ENCODE data around the gene NRXN3. TPM values are rescaled to one million over a fixed set of nuclear protein-coding genes. Genes with fewer than 3 reads are reported as not detected.

NRXN3 gene
- total and polyA plus RNA-seq, 4 donors = 0.07 to 1.2 (median 0.23) TPM

DNA sequence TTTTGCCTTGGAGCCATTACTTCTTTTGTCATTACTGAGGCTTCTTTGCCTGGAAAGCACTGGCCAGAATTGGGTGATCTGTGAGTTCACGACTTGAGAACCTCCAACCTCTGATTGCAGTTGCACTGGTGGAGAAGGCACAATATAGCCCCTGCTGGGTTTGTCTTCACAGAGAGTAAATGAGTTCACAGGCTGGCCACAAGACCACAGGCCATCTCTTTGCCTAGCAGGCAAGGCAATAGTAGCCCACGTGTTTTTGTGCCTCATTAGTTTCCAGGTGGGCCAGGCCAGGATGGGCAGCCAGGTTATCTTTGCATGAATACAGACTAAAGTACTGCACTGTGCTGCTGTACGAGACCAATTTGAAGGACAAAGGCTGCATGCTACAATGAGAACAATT, 468.8 kb downstream of the NRXN3 start:
- Histone ChIP-seq H3K4me3 (ENCODE audit: low read depth in 1 of 3, low read length in 3 of 3) (no peak overlapping the region), H3K27ac (ENCODE audit: low read depth in 1 of 2, low read length in 2 of 2) (no peak overlapping the region), H3K4me1 (ENCODE audit: control insufficient read depth in 4 of 4, insufficient read depth in 4 of 4, low read length in 3 of 4) (no peaks in the 10 kb centered on the region), H3K36me3 (ENCODE audit: control insufficient read depth in 4 of 4, insufficient read depth in 3 of 4, low read depth in 1 of 4, low read length in 3 of 4) (no peaks in the 10 kb centered on the region), H3K9ac (ENCODE audit: low read depth in 1 of 2, low read length in 2 of 2) (no peak overlapping the region), H3K9me3 (ENCODE audit: control insufficient read depth in 4 of 4, low read length in 3 of 4) (peaks cover 0 to 3% (median 1%) of the 10 kb centered on the region in 4 donors), H3K27me3 (ENCODE audit: control insufficient read depth in 4 of 4, insufficient read depth in 4 of 4, low read length in 3 of 4) (no peaks in the 10 kb centered on the region)
- 50% methylated on average over 3 of the region's 3 CpGs for WGBS
- DNase-seq (ENCODE audit: low spot score) = no peak
- TF ChIP-seq GABPA (IDR thresholded peaks at IDR 0.05 in 1 of 2, conservative IDR thresholded peaks at IDR 0.05 in 1 of 2) = no peak
- TF ChIP-seq, protein P1, sequence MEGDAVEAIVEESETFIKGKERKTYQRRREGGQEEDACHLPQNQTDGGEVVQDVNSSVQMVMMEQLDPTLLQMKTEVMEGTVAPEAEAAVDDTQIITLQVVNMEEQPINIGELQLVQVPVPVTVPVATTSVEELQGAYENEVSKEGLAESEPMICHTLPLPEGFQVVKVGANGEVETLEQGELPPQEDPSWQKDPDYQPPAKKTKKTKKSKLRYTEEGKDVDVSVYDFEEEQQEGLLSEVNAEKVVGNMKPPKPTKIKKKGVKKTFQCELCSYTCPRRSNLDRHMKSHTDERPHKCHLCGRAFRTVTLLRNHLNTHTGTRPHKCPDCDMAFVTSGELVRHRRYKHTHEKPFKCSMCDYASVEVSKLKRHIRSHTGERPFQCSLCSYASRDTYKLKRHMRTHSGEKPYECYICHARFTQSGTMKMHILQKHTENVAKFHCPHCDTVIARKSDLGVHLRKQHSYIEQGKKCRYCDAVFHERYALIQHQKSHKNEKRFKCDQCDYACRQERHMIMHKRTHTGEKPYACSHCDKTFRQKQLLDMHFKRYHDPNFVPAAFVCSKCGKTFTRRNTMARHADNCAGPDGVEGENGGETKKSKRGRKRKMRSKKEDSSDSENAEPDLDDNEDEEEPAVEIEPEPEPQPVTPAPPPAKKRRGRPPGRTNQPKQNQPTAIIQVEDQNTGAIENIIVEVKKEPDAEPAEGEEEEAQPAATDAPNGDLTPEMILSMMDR (IDR thresholded peaks at IDR 0.05; ENCODE audit: low read depth, low read length, missing input control) = no peak
- TF ChIP-seq, protein P2, sequence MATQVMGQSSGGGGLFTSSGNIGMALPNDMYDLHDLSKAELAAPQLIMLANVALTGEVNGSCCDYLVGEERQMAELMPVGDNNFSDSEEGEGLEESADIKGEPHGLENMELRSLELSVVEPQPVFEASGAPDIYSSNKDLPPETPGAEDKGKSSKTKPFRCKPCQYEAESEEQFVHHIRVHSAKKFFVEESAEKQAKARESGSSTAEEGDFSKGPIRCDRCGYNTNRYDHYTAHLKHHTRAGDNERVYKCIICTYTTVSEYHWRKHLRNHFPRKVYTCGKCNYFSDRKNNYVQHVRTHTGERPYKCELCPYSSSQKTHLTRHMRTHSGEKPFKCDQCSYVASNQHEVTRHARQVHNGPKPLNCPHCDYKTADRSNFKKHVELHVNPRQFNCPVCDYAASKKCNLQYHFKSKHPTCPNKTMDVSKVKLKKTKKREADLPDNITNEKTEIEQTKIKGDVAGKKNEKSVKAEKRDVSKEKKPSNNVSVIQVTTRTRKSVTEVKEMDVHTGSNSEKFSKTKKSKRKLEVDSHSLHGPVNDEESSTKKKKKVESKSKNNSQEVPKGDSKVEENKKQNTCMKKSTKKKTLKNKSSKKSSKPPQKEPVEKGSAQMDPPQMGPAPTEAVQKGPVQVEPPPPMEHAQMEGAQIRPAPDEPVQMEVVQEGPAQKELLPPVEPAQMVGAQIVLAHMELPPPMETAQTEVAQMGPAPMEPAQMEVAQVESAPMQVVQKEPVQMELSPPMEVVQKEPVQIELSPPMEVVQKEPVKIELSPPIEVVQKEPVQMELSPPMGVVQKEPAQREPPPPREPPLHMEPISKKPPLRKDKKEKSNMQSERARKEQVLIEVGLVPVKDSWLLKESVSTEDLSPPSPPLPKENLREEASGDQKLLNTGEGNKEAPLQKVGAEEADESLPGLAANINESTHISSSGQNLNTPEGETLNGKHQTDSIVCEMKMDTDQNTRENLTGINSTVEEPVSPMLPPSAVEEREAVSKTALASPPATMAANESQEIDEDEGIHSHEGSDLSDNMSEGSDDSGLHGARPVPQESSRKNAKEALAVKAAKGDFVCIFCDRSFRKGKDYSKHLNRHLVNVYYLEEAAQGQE (IDR thresholded peaks at IDR 0.05) = no peak
- TF ChIP-seq EGR1 (IDR thresholded peaks at IDR 0.05; ENCODE audit: low read depth in 2 of 2) = no peak
- no peak for TF ChIP-seq HNF4A (conservative IDR thresholded peaks at IDR 0.05)
- no peak for TF ChIP-seq NR2F2 (IDR thresholded peaks at IDR 0.05)
- no peak for TF ChIP-seq FOXA1 (IDR thresholded peaks at IDR 0.05)
- no peak for TF ChIP-seq TAF1 (conservative IDR thresholded peaks at IDR 0.05)
- TF ChIP-seq, protein P3, sequence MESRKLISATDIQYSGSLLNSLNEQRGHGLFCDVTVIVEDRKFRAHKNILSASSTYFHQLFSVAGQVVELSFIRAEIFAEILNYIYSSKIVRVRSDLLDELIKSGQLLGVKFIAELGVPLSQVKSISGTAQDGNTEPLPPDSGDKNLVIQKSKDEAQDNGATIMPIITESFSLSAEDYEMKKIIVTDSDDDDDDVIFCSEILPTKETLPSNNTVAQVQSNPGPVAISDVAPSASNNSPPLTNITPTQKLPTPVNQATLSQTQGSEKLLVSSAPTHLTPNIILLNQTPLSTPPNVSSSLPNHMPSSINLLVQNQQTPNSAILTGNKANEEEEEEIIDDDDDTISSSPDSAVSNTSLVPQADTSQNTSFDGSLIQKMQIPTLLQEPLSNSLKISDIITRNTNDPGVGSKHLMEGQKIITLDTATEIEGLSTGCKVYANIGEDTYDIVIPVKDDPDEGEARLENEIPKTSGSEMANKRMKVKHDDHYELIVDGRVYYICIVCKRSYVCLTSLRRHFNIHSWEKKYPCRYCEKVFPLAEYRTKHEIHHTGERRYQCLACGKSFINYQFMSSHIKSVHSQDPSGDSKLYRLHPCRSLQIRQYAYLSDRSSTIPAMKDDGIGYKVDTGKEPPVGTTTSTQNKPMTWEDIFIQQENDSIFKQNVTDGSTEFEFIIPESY (IDR thresholded peaks at IDR 0.05) = no peak
- TF ChIP-seq HNF4G (IDR thresholded peaks at IDR 0.05) = no peak
- TF ChIP-seq FOXA2 (IDR thresholded peaks at IDR 0.05) = no peak
- no peak for TF ChIP-seq RXRA (IDR thresholded peaks at IDR 0.05)
- TF ChIP-seq RAD21 (IDR thresholded peaks at IDR 0.05) = no peak
- TF ChIP-seq SP1 (IDR thresholded peaks at IDR 0.05) = no peak

DNA sequence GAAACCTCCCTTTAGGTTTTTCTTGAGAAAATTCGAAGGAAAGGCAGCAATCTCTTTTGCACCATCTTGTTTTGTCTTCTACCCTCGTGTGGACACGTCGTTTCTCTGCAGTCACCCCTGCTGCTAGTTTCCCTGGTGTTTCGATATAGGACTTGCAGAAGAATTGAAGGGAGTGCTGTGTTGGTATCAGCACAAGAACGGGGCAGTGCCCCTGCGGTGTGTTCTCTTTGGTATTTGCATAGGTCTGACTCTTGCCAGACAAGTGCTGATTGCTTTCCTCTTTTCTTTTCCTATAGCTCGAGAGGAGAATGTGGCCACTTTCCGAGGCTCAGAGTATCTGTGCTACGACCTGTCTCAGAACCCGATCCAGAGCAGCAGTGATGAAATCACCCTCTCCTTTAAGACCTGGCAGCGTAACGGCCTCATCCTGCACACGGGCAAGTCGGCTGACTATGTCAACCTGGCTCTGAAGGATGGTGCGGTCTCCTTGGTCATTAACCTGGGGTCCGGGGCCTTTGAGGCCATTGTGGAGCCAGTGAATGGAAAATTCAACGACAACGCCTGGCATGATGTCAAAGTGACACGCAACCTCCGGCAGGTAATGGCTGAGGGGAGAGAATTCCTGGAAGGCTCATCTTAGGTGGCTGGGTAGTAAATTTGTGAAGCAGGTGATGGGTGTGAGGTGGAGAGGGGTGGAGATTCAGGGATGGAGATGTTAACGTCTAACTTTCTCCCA, 474.8 kb downstream of the NRXN3 start:
- no peak overlapping the region for H3K4me3 ChIP-seq (ENCODE audit: low read depth in 1 of 3, low read length in 3 of 3)
- no peak for DNase-seq (ENCODE audit: low spot score)
- peaks cover 0 to 3% (median 0%) of the 10 kb centered on the region in 4 donors for H3K27me3 ChIP-seq (ENCODE audit: control insufficient read depth in 4 of 4, insufficient read depth in 4 of 4, low read length in 3 of 4)
- H3K9me3 ChIP-seq (ENCODE audit: control insufficient read depth in 4 of 4, low read length in 3 of 4) = peaks cover 0 to 2% (median 0%) of the 10 kb centered on the region in 4 donors
- 61% methylated on average over 22 of the region's 22 CpGs for WGBS
- H3K27ac ChIP-seq (ENCODE audit: low read depth in 1 of 2, low read length in 2 of 2) = no peak overlapping the region
- H3K4me1 ChIP-seq (ENCODE audit: control insufficient read depth in 4 of 4, insufficient read depth in 4 of 4, low read length in 3 of 4) = no peaks in the 10 kb centered on the region
- H3K9ac ChIP-seq (ENCODE audit: low read depth in 1 of 2, low read length in 2 of 2) = no peak overlapping the region
- no peaks in the 10 kb centered on the region for H3K36me3 ChIP-seq (ENCODE audit: control insufficient read depth in 4 of 4, insufficient read depth in 3 of 4, low read depth in 1 of 4, low read length in 3 of 4)
- TF ChIP-seq FOXA2 (IDR thresholded peaks at IDR 0.05) (no peak), HNF4A (conservative IDR thresholded peaks at IDR 0.05) (no peak), TAF1 (conservative IDR thresholded peaks at IDR 0.05) (no peak), GABPA (IDR thresholded peaks at IDR 0.05 in 1 of 2, conservative IDR thresholded peaks at IDR 0.05 in 1 of 2) (no peak), EGR1 (IDR thresholded peaks at IDR 0.05; ENCODE audit: low read depth in 2 of 2) (no peak), RAD21 (IDR thresholded peaks at IDR 0.05) (no peak), SP1 (IDR thresholded peaks at IDR 0.05) (no peak), NR2F2 (IDR thresholded peaks at IDR 0.05) (no peak), FOXA1 (IDR thresholded peaks at IDR 0.05) (no peak)
- TF ChIP-seq, protein P2 (IDR thresholded peaks at IDR 0.05) = no peak
- TF ChIP-seq, protein P3 (IDR thresholded peaks at IDR 0.05) = no peak
- TF ChIP-seq, protein P4, sequence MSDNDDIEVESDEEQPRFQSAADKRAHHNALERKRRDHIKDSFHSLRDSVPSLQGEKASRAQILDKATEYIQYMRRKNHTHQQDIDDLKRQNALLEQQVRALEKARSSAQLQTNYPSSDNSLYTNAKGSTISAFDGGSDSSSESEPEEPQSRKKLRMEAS (IDR thresholded peaks at IDR 0.05) = no peak
- TF ChIP-seq, protein P5, sequence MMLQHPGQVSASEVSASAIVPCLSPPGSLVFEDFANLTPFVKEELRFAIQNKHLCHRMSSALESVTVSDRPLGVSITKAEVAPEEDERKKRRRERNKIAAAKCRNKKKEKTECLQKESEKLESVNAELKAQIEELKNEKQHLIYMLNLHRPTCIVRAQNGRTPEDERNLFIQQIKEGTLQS (IDR thresholded peaks at IDR 0.05) = no peak
